Measurements from ENCODE around the gene RAB17. TPM values are rescaled to one million over a fixed set of nuclear protein-coding genes. Genes with fewer than 3 reads are reported as not detected.

Gene RAB17
- total RNA-seq (2022; extraction: Qiagen RNA extraction) = 0.14 to 0.85 TPM (median 0.23 TPM) in 5 replicates

DNA sequence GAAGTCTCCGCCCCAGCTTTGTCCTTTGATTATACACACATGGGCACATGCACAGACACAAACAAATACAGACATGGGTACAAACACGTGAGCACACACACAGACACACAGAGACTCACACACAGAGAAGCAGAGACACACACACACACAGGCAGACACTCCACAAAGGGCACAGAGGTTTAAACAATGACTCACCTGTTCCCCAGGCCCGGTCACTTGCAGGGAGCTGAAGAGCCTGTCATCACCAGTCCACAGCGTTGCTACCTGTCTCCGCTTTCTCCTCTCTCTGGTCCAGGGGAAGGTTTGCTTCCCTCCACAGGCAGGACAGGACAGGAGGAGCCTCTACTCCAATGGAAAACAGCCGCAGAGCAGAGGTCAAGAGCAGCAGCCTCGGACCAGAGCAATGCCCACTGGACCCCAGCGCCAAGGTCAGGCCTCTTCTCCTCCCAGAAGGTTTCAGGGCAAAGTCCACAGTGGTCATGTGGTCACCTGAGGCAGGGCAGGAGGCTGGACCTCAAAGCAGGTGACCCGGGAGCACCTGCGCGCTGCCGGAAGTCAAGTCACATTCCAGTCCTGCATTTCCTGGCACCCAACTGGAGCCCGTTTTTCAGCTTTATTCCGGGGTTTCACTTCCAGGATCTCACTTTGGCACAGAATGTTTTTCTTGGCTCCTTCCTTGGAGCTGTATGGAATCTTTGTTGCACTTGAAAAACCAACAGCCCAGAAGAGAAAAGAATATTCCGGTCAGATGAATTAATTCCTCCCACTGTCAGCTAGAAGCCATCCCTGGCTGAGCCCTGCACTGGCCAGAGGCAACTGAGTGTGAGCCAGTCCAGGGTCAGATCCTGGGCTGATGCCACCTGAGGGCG is at the start of gene RAB17:
RAB17 (minus strand) TSS at position 463 of the 869 bp plus-strand sequence. CDS start 4,580 bp downstream, outside the sequence.

GRCh38 chr2:237627441-237628246 is 37.1 kb upstream of the RAB17 start, which contains the start of gene LRRFIP1:
LRRFIP1 (plus strand) TSS chr2:237627587; CDS start chr2:237627645, 58 bp downstream.

GRCh38 chr2:237566401-237567235 is 23.9 kb downstream of the RAB17 start, which contains the start of gene PRLH:
PRLH (plus strand) TSS chr2:237566574; CDS start chr2:237566574, 0 bp downstream.

Other genes with a start within 250 kb of the RAB17 start
- 0.11 to 0.47 TPM (median 0.30 TPM) in 5 replicates for gene COL6A3, start 176.6 kb downstream of the RAB17 start, total RNA-seq (2022; extraction: Qiagen RNA extraction)
- 250 to 327 TPM (median 305 TPM) in 5 replicates for gene MLPH, start 103.5 kb downstream of the RAB17 start, total RNA-seq (2022; extraction: Qiagen RNA extraction)
- gene PRLH, start 24.2 kb downstream of the RAB17 start, total RNA-seq (2022; extraction: Qiagen RNA extraction) = not detected in 5 replicates
- gene LRRFIP1, start 36.9 kb upstream of the RAB17 start, total RNA-seq (2022; extraction: Qiagen RNA extraction) = 69.5 to 94.5 TPM (median 87.6 TPM) in 5 replicates
- gene RBM44, start 208.0 kb upstream of the RAB17 start, total RNA-seq (2022; extraction: Qiagen RNA extraction) = 0.10 to 0.35 TPM (median 0.22 TPM) in 5 replicates

All from A549 treated with Mapracorat at 1 μM for 4 hours (cell line).